Neural cell (in vitro differentiated cells): Measurements from ENCODE around the gene FAM219A. TPM values are rescaled to one million over a fixed set of nuclear protein-coding genes. Genes with fewer than 3 reads are reported as not detected.

ENCODE experiments used
- H2AFZ ChIP-seq: fragments of 200-600, 300-800 bp; sonication (generic), shearing (Covaris generic); 2 replicates; pipeline ENCODE4 v1.6.0; 2014; ENCODE audit warnings: low read depth, mild to moderate bottlenecking, antibody characterized with exemption, low read length, moderate library complexity
- H3F3A ChIP-seq: fragments of 200-600 bp; shearing (Covaris generic); 2 replicates; pipeline ENCODE4 v1.6.1; 2016; ENCODE audit warnings: mild to moderate bottlenecking, moderate library complexity, mixed read lengths, antibody characterized with exemption, low read length; ENCODE audit not compliant: insufficient read depth, poor library complexity, severe bottlenecking
- H3K27ac ChIP-seq: fragments of 200-600, 300-800 bp; sonication (generic), shearing (Covaris generic); 2 replicates; pipeline ENCODE4 v1.5.1; 2014; ENCODE audit warnings: mild to moderate bottlenecking, low read length, moderate library complexity
- H3K27me3 ChIP-seq: fragments of 300-800, 200-600 bp; sonication (generic), shearing (Covaris generic); 2 replicates; pipeline ENCODE4 v1.6.0; 2014; ENCODE audit warnings: mild to moderate bottlenecking, low read depth, low read length, moderate library complexity; ENCODE audit not compliant: insufficient read depth
- H3K36me3 ChIP-seq: fragments of 300-800, 200-600 bp; sonication (generic), shearing (Covaris generic); 2 replicates; pipeline ENCODE4 v1.5.1; 2014; ENCODE audit warnings: mild to moderate bottlenecking, antibody characterized with exemption, low read length, moderate library complexity; ENCODE audit not compliant: insufficient read depth
- H3K4me2 ChIP-seq: fragments of 300-800, 200-600 bp; sonication (generic), shearing (Covaris generic); 2 replicates; pipeline ENCODE4 v1.6.0; 2014; ENCODE audit warnings: mild to moderate bottlenecking, low read length
- H3K4me3 ChIP-seq: fragments of 300-800, 200-600 bp; sonication (generic), shearing (Covaris generic); 2 replicates; pipeline ENCODE4 v1.5.1; 2014; ENCODE audit warnings: mild to moderate bottlenecking, low read length, moderate library complexity
- H3K79me2 ChIP-seq: fragments of 200-600 bp; shearing (Covaris generic); replicated peaks from 2 replicates; pipeline ENCODE4 v1.6.0; 2014; ENCODE audit warnings: mild to moderate bottlenecking, low read length, moderate library complexity; ENCODE audit not compliant: insufficient read depth
- H3K9ac ChIP-seq: fragments of 300-800, 200-600 bp; sonication (generic), shearing (Covaris generic); 2 replicates; pipeline ENCODE4 v1.6.1; 2016; ENCODE audit warnings: mild to moderate bottlenecking, low read length, mixed read lengths
- H3K9me2 ChIP-seq: fragments of 200-600 bp; shearing (Covaris generic); 2 replicates; pipeline ENCODE4 v1.6.1; 2016; ENCODE audit warnings: mild to moderate bottlenecking, low read length, mixed read lengths; ENCODE audit not compliant: insufficient read depth
- H3K9me3 ChIP-seq: fragments of 200-600, 300-800 bp; sonication (generic), shearing (Covaris generic); 2 replicates; pipeline ENCODE4 v1.6.1; 2016; ENCODE audit warnings: mild to moderate bottlenecking, mixed run types, low read length, moderate library complexity, mixed read lengths
- H4K20me1 ChIP-seq: fragments of 200-600 bp; shearing (Covaris generic); 2 replicates; pipeline ENCODE4 v1.6.1; 2016; ENCODE audit warnings: mild to moderate bottlenecking, mixed run types; ENCODE audit not compliant: insufficient read depth
- CTCF ChIP-seq: fragments of 450-650 bp; IDR thresholded peaks from 2 replicates; pipeline ENCODE4 v1.5.1; 2014; ENCODE audit warnings: antibody characterized with exemption, mild to moderate bottlenecking, moderate library complexity; ENCODE audit not compliant: poor library complexity, severe bottlenecking
- EP300 ChIP-seq: fragments of 450-650 bp; conservative IDR thresholded peaks from 2 replicates; pipeline ENCODE4 v1.6.1; 2014; ENCODE audit warnings: antibody characterized with exemption, mild to moderate bottlenecking, moderate library complexity; ENCODE audit not compliant: poor library complexity, severe bottlenecking
- EZH2 ChIP-seq: fragments of 200-600, 300-800 bp; shearing (Covaris generic), sonication (generic); IDR thresholded peaks from 2 replicates; pipeline ENCODE4 v1.6.1; 2014; ENCODE audit warnings: antibody characterized with exemption, low read length, borderline replicate concordance, mild to moderate bottlenecking; ENCODE audit not compliant: insufficient read depth, poor library complexity, severe bottlenecking
- MXI1 ChIP-seq: fragments of 450-650 bp; conservative IDR thresholded peaks from 2 replicates; pipeline ENCODE4 v1.6.1; 2014; ENCODE audit warnings: antibody characterized with exemption, mild to moderate bottlenecking; ENCODE audit not compliant: poor library complexity, severe bottlenecking
- POLR2AphosphoS5 ChIP-seq: IDR thresholded peaks from 2 replicates; pipeline ENCODE4 v1.6.1; 2012
- RAD21 ChIP-seq: fragments of 450-650 bp; conservative IDR thresholded peaks from 2 replicates; pipeline ENCODE4 v1.6.1; 2014; ENCODE audit warnings: antibody characterized with exemption, mild to moderate bottlenecking, moderate library complexity
- SMC3 ChIP-seq: fragments of 450-650 bp; conservative IDR thresholded peaks from 2 replicates; pipeline ENCODE4 v1.6.1; 2014; ENCODE audit warnings: antibody characterized with exemption, mild to moderate bottlenecking, moderate library complexity; ENCODE audit not compliant: poor library complexity
- TAF1 ChIP-seq: IDR thresholded peaks from 2 replicates; pipeline ENCODE4 v1.6.1; 2012; ENCODE audit warnings: low read depth
- polyA plus RNA-seq: library from polyadenylated mRNA; depleted of rRNA; stranded (reverse); fragments of >200 nt; gene quantifications from 2 replicates; pipeline ENCODE4 v1.2.3, GENCODE V29; 2014
- TF ChIP-seq, protein P1 (sequence below): IDR thresholded peaks from 2 replicates; pipeline ENCODE4 v1.6.1; 2012; ENCODE audit warnings: borderline replicate concordance

Gene FAM219A
- polyA plus RNA-seq, 1 donor from 2014 or later, result 56.6 TPM

DNA sequence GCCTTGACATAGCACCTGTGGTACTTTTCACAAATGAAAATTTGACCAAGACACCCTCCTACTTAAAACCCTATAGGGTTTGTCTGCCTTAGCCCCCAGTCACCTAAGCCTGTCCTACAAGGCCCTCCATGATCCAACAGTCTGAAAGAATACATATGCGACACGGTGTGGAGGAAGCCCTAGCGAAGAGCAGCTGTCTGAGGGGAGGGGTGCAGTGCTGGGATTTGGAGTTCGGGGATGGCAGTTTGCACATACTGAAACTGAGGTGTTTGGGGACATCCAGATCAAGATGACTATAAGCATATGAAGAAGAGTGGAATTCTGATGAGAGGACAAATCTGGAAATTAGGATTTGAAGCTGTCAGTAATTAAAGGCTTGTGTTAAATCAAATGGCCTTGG, 74.5 kb downstream of the FAM219A start:
- H2AFZ ChIP-seq, result no peak overlapping the region
- no peaks in the 10 kb centered on the region for H3K9me2 ChIP-seq
- H3K36me3 ChIP-seq, result no peaks in the 10 kb centered on the region
- no peaks in the 10 kb centered on the region for H4K20me1 ChIP-seq
- H3F3A ChIP-seq, result no peaks in the 10 kb centered on the region
- TF ChIP-seq, protein P1, sequence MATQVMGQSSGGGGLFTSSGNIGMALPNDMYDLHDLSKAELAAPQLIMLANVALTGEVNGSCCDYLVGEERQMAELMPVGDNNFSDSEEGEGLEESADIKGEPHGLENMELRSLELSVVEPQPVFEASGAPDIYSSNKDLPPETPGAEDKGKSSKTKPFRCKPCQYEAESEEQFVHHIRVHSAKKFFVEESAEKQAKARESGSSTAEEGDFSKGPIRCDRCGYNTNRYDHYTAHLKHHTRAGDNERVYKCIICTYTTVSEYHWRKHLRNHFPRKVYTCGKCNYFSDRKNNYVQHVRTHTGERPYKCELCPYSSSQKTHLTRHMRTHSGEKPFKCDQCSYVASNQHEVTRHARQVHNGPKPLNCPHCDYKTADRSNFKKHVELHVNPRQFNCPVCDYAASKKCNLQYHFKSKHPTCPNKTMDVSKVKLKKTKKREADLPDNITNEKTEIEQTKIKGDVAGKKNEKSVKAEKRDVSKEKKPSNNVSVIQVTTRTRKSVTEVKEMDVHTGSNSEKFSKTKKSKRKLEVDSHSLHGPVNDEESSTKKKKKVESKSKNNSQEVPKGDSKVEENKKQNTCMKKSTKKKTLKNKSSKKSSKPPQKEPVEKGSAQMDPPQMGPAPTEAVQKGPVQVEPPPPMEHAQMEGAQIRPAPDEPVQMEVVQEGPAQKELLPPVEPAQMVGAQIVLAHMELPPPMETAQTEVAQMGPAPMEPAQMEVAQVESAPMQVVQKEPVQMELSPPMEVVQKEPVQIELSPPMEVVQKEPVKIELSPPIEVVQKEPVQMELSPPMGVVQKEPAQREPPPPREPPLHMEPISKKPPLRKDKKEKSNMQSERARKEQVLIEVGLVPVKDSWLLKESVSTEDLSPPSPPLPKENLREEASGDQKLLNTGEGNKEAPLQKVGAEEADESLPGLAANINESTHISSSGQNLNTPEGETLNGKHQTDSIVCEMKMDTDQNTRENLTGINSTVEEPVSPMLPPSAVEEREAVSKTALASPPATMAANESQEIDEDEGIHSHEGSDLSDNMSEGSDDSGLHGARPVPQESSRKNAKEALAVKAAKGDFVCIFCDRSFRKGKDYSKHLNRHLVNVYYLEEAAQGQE, result no peak
- TF ChIP-seq CTCF (no peak), RAD21 (no peak), EP300 (no peak), MXI1 (no peak), POLR2AphosphoS5 (no peak), TAF1 (no peak), EZH2 (no peak), SMC3 (no peak)
- H3K4me2 ChIP-seq, result no peak overlapping the region
- H3K4me3 ChIP-seq, result no peak overlapping the region
- H3K27ac ChIP-seq, result no peak overlapping the region
- no peak overlapping the region for H3K9ac ChIP-seq
- peaks cover 26% of the 10 kb centered on the region for H3K27me3 ChIP-seq
- no peaks in the 10 kb centered on the region for H3K79me2 ChIP-seq
- no peaks in the 10 kb centered on the region for H3K9me3 ChIP-seq

DNA sequence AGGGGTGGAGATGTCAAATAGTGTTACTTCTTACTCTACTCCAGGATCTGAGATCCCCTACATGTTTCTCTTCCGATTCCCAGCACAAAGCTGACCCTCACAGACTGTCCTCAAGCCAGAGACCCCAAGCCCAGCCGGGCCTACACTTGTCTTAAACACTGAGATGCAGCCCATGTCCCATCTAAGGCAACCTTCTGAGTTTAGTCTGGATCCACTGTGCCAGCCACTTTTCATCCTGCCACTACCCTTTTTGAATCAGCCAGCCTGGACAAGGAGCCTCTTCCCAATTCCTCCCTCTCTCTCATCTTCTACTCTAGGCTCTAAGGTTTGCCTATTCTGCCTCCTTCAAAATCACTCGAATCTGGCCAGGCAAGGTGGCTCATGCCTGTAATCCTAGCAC, 75.5 kb downstream of the FAM219A start:
- Histone ChIP-seq H3K9ac (no peak overlapping the region), H2AFZ (no peak overlapping the region), H3K9me3 (no peaks in the 10 kb centered on the region), H4K20me1 (no peaks in the 10 kb centered on the region), H3K27ac (no peak overlapping the region), H3K4me3 (no peak overlapping the region), H3K79me2 (no peaks in the 10 kb centered on the region), H3K4me2 (no peak overlapping the region), H3K27me3 (peaks cover 26% of the 10 kb centered on the region), H3F3A (no peaks in the 10 kb centered on the region), H3K9me2 (no peaks in the 10 kb centered on the region), H3K36me3 (no peaks in the 10 kb centered on the region)
- TF ChIP-seq EP300, result no peak
- no peak for TF ChIP-seq SMC3
- no peak for TF ChIP-seq EZH2
- TF ChIP-seq POLR2AphosphoS5, result no peak
- TF ChIP-seq MXI1, result no peak
- no peak for TF ChIP-seq RAD21
- no peak for TF ChIP-seq TAF1
- TF ChIP-seq, protein P1, result no peak
- TF ChIP-seq CTCF, result no peak
